SIG-M5 treated with dmso at 0.1 percent for 504 hours (cell line): Measurements from ENCODE around the gene AQP2.

Experiments
- DNase-seq: peaks from one replicate; lab custom pipeline; 2025; ENCODE audit not compliant: unreplicated experiment; lab: John Stamatoyannopoulos, UW

The AQP2 gene

DNA sequence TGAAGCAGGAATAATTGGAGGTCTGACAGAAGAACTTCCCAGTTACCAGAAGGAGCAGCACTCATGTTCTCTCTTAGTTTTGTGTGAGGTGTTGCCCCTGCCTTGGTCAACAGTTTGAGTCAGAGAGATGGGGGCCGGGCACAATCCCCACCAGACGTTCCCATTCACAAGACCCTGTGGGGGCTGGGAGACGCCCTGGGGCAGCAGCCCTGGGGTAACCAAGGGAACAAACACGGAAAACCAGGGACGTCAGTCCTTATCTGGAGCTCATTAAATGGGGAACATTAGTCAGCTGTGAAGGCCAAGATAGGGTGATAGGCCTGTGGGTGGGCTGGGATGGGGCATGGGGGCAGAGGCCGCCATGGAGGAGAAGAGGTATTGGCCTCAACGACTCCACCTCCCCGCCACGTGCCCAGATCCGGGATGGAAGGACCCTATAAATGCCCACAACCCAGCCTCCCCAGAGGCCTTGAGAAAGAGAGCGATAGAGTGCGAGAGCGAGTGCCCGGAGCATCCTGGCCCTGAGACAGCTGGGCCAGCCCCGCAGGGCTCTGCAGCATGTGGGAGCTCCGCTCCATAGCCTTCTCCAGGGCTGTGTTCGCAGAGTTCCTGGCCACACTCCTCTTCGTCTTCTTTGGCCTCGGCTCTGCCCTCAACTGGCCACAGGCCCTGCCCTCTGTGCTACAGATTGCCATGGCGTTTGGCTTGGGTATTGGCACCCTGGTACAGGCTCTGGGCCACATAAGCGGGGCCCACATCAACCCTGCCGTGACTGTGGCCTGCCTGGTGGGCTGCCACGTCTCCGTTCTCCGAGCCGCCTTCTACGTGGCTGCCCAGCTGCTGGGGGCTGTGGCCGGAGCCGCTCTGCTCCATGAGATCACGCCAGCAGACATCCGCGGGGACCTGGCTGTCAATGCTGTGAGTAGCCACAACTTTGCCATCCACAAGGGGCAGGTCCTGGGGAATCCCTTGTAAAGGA, at the start of gene AQP2:
AQP2 (plus strand) TSS at position 465 of the 979 bp plus-strand sequence; CDS start at position 559, 94 bp downstream.
- DNase-seq, result no peak

- DNase-seq, result no peak
Measured at GRCh38 chr12:49901026-49901425, 49.5 kb upstream of the AQP2 start.

DNA sequence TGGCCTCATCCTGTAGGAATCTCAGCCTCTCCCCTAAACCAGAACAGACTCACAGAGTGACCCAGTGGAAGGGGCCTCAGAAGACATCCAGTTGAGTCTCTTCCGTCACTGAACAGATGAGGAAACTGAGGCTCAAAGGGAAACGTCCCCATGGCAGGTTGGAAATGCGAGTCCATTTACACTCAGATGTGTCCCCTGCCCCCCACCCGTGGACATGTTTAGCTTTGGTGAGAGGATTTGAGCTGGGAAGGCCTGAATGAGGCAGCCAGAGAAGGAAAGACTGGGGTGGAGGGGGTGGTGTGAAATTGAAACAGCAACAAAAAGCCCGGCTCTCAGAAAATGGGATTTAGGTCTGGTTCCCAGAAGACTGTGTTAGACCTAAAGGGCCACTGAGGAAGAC, 48.6 kb upstream of the AQP2 start:
- DNase-seq, result no peak

- DNase-seq, result no peak
Measured at GRCh38 chr12:49902399-49903350, 47.9 kb upstream of the AQP2 start.

- no peak for DNase-seq
Measured at GRCh38 chr12:49903351-49903699, 47.2 kb upstream of the AQP2 start.

GRCh38 chr12:49903700-49904423, 46.7 kb upstream of the AQP2 start, which contains the start of gene FAIM2:
Gene FAIM2 (minus strand): TSS chr12:49903900. CDS start chr12:49903792, 108 bp downstream.
- peak; percentile 13 for DNase-seq

DNA sequence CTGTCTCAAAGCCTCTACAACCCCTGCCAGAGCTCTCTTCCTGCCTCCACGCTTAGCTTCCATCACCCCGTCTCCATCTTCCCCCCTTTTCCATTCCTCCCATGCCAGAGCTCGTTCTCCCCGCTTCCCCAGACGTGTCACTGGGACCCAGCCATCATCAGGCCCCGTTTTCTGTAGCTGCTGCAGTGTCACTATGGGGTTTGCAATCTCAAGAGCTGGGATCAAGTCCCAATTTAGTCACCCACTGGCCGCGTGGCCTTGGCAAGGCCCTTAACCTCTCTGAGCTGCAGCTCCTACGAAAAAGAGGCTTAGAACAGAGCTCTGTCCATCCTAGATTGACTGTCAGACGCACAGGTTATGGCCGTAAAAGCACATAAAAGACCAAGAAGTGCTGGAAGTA, 45.9 kb upstream of the AQP2 start:
- no peak for DNase-seq

DNA sequence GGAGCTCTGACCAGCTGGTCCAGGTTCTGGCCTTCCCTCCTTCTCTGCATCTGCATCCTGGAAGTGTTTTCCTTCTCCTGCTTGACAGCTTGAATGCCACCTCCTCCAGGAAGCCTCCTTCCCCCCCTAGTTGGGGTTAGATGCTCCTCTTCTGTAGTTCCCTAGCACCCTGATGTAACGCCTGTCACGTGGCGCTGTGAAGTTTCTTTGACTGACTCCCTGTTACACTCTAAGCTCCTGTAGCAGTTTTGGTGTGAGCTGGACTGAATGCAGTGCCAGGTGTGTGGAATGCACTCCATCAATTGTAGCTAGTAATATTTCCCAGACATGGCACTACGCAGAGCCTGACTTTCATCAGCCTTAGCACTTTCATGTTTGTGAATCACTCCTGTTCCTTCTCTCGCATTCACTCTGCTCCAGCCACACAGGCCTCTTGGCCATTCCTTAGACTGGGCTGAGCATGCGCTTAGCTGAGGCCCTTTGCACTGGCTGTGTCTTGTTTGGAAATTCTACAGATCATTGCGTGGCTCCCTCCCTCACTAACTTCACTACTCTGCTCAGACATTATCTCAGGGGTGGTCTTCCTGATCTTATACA, 44.7 kb upstream of the AQP2 start:
- DNase-seq, result no peak

DNA sequence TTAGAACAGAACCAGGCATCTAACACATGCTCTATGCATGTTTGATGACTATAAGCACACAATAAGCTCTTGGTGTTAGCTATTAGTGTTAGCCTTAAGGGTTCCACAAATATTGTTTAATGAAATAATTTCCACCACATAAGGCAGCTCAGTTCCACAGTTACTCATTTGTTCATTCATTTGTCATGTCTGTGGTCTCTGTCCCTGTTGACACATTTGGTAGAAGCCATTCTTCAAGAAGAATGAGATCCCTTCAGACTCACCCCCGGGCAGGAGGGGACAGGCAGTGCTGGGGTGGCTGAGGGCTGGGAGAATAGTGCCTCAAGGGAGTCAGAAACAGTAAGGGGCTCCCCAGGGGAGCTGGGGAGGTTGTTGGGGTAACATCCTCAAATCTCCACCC, 43.2 kb upstream of the AQP2 start:
- no peak for DNase-seq

GRCh38 chr12:49909356-49909755, 41.2 kb upstream of the AQP2 start:
- DNase-seq, result no peak

DNA sequence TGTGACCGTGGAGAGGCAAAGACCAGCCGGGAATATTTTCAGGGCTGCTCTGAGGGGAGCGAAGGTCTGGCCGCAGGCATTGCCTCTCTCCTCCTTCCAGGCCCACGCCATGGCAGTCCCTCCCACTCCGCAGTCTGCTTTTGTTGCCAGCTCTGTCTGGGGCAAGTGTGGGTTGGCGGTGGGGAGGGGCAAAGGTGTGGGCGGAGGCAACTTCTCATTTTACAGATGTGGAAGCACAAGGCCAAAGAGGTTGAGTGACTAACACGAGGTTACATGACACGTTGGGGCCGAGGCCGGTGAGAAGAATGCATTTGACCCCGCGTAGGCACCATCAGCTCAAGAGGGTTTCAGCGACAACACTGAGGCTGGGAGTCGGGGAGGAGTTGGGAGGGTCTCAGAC, 40.7 kb upstream of the AQP2 start:
- peak; percentile 32 for DNase-seq

DNA sequence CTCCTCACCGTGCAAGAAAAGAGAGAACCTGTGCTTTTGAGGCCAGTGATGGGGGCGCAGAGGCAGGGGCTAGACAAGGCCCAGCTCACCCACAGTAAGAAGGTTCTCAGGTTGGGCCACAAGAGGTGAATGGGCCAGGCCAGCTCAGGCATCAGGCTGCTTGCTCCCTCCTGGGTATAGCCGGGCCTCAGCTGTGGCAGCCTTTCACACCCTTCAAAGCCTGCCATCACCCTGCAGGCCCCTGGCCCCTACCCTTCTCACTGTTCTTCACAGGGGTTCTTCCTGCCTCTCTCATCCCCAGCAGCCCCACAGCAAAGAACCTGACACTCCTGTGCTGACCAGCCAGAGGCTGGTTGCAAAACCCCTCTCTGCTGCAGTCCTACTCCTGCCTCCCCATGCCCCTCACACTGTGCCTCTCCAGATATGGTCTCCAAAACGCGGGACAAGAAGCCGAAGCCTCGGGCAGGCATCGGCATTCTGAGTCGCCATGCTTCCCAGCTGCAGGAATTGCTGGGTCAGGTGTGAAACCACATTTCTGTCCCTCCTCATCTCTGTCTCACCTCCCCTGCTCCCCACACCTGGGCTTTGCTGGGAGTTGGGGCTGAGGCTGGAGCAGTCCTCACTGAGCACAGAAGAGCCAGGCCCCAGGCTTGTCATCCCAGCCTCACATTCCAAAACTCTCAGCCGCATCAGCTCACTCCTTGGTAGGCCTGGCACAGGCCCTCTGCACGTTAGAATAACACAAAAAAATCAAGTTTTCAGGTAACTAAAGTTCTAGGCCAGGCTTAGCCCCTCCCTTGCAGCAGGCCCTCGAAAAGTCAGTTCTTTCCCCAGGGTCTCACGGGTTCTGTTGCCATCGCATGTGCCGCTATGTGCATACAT, 40.0 kb upstream of the AQP2 start:
- no peak for DNase-seq

- no peak for DNase-seq
Measured at GRCh38 chr12:49911213-49911605, 39.3 kb upstream of the AQP2 start.

GRCh38 chr12:49912345-49913255, 37.9 kb upstream of the AQP2 start:
- no peak for DNase-seq

- DNase-seq, result no peak
Measured at GRCh38 chr12:49916129-49916919, 34.2 kb upstream of the AQP2 start.

DNA sequence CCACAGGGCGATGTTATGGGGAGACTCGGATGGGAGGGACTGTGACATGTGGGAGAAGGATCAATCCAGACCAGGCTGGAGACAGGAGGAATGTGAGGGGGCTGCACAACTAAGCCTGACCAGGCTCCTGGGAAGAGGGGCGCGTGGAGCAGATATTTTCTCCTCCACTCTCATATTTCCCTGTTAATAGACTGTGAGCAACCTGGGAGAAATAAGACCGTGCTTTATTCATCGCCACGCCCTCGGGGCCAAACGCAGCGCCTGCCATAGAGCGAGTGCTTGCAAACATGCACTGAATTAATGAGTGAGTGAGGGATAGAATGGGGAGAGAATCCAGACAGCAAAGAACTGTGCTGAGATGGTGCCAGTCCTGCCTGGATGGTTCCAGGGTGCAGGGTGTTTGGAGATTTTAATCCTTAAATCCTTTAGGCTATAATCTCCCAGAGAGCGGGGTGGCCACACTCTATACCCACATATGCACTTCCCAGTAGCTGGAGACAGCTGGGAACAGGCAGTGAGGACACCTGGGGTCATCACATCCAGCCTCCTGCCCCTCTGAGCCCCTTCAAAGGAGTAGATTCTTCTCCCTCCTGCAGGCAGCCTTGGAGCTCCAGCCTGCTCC, 33.3 kb upstream of the AQP2 start:
- DNase-seq, result no peak

DNA sequence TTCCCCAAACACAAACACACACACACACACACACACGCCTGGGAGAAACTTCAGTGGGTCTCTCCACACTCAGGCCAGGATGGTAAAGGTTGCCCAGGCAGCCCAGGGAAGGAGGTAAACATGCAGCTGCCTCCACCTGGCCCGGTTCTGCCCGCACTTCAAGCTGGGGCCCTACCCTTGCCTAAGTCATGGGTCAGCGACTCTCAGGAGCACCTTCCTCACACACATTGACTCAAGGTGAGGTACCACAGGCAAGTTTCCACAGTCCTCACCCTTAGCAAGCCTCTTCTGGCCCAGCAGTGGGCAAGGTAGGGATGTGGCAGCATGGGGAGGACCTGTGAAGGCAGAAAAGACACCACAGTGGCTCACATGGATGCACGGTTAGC, 32.8 kb upstream of the AQP2 start:
- DNase-seq, result no peak
